Stimulated activated naive CD8-positive, alpha-beta T cell treated with anti-CD3 and anti-CD28 coated beads, Interleukin-15, Interleukin-2, amounts not matched to agents 100 ng/mL and 50 ng/mL, for 24 hours (primary cell): ENCODE measurements around the gene CAST.

ENCODE experiments used
- H3K27ac Mint-ChIP-seq: one replicate; pipeline ENCODE4 v1.8.0; 2021; ENCODE audit warnings: mild to moderate bottlenecking, mixed read lengths
- H3K27me3 Mint-ChIP-seq: one replicate; pipeline ENCODE4 v1.8.0; 2021; ENCODE audit warnings: mixed read lengths
- H3K36me3 Mint-ChIP-seq: one replicate; pipeline ENCODE4 v1.8.0; 2021; ENCODE audit warnings: low read depth, mixed read lengths
- H3K4me1 Mint-ChIP-seq: one replicate; pipeline ENCODE4 v1.8.0; 2021; ENCODE audit warnings: low read depth, mixed read lengths
- H3K4me3 Mint-ChIP-seq: one replicate; pipeline ENCODE4 v1.8.0; 2021; ENCODE audit warnings: mild to moderate bottlenecking, mixed read lengths
- H3K9me3 Mint-ChIP-seq: one replicate; pipeline ENCODE4 v1.8.0; 2021; ENCODE audit warnings: mixed read lengths

CAST gene

DNA sequence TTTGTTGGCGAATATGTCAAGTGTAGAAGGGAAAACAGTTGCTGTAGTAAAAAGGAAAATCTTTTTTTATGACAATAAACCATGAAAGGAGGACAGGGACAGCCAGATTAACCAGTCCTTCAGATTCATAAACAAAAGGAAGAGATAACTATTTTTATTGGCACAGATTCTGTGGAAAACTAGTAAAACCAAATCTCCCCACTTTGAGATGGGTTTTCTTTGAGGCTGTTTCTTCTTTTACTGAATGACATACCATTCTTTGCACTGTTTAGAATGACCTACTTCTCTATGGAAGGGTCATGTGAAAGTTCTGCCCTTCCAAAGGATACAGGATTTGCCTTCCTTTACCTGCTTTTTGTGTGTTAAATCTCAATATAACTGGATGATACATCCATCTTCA lies 13.7 kb downstream of the CAST start:
- Mint-ChIP-seq H3K4me1 (peaks cover 7% of the 10 kb centered on the region), H3K4me3 (no peak overlapping the region), H3K9me3 (no peaks in the 10 kb centered on the region), H3K27ac (no peak overlapping the region), H3K36me3 (peaks cover 46% of the 10 kb centered on the region), H3K27me3 (no peaks in the 10 kb centered on the region)

DNA sequence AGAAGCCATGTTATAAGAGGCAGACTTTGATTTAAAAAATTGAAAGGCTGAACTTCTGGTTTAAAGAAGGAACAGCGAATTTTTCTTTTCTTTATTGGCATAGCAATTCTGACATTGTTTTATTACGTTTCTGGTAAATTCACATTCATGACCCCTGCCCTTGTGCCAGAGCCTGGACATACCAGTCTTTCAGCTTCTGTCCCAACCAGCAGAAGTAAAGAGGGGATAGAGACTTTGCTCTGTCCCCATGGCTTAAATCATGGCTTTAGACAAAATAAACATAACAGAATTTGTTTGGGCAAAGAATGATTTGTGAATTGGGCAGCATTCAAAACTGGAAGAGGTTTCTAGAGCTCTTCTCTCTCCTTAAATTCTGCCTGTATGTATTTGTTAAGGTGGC lies 15.3 kb downstream of the CAST start:
- Mint-ChIP-seq H3K4me1 (peaks cover 9% of the 10 kb centered on the region), H3K9me3 (no peaks in the 10 kb centered on the region), H3K27me3 (no peaks in the 10 kb centered on the region), H3K36me3 (peaks cover 39% of the 10 kb centered on the region), H3K27ac (no peak overlapping the region), H3K4me3 (no peak overlapping the region)

DNA sequence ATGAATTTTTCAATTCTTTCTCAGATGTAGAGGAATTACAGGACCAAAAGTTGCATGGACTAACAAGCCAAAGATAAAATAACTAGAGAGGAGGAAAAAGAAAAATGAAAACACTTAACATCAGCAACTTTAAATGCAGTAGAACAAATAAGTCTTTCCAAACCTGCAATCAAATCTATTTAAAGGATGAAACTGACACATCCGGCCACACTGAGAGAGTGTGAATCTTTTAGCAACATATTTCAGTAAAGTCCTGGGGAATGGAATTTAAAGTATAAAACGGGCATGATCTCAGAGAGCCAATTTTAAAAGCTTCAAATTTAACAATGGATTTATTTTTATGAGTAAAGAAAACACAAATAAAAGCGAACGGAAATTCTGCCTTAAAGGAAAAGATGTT lies 17.1 kb downstream of the CAST start:
- Mint-ChIP-seq H3K4me1 (peaks cover 24% of the 10 kb centered on the region), H3K36me3 (peaks cover 39% of the 10 kb centered on the region), H3K27me3 (no peaks in the 10 kb centered on the region), H3K27ac (no peak overlapping the region), H3K4me3 (no peak overlapping the region), H3K9me3 (no peaks in the 10 kb centered on the region)

DNA sequence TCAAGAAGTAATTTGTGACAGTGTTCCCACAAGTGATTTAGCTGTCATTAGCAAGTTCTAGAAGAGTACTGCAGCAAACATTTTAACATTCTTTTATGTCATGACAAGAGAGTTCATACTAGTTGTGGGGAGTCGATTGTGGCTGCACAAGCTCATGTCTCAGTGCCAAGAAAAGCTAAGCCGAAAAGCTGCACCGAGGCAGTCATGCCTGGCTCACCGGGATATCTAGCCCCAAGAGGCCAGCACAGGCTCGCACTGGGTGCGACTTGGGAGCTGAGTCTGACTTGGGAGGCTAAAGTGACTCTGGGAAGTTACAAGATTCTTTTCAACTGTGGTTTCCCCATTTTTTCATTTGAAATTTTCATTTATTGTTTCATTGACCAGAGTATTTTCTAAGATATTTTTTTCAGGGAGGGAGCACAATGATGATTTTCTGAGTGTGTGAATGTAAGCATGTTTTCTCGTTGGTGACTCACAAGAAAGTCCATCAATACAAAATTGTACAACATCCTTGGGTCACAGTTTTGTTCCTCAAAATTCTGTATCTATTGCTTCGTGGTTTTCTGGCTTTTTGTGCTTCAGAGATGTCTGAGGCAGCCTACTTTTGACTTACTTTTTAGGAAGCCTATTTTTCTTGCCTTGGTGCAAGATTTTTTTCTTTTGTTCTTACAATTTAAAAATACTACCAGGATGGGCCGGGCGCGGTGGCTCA lies 18.7 kb downstream of the CAST start:
- Mint-ChIP-seq H3K9me3 (no peaks in the 10 kb centered on the region), H3K27me3 (no peaks in the 10 kb centered on the region), H3K27ac (no peak overlapping the region), H3K4me3 (no peak overlapping the region), H3K36me3 (peaks cover 37% of the 10 kb centered on the region), H3K4me1 (peaks cover 21% of the 10 kb centered on the region)

DNA sequence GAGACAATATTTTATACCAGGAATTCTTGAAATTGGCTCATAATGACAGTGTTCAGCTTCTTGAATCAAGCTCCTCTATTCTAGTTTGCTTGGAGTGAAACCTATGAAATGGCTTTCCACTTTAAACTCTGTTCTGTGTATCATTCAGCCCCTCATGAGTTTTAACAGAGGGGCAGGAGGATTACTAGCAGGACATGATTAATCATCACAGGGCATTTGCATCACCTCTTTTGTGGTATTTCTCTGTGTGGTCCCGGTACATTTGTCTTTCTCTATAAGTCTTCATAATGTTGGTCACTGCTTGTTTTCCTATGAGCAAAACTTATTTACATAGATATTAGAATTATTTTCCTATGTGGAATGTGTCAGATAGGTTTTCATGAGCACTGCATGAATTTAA lies 21.2 kb downstream of the CAST start:
- no peak overlapping the region for H3K27ac Mint-ChIP-seq
- peaks cover 38% of the 10 kb centered on the region for H3K4me1 Mint-ChIP-seq
- peaks cover 25% of the 10 kb centered on the region for H3K36me3 Mint-ChIP-seq
- H3K27me3 Mint-ChIP-seq = no peaks in the 10 kb centered on the region
- no peak overlapping the region for H3K4me3 Mint-ChIP-seq
- H3K9me3 Mint-ChIP-seq = no peaks in the 10 kb centered on the region

DNA sequence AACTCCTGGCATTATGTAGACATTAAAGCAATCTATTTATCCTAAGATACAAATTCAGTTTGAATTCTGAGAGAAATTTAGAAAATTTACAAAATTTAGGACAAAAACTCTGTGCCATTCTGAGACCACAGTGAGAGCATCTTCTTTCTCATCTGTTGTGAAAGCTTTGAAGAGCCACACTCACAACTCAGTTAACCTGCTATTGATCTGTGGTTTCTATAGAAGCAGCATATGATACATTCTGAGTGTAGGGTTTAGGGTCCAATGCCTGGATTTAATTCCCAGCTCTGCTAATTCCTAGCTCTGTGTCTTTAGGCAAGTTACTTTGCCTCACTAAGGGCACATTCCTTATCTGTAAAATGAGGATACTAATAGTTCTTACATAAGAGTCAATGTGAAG lies 21.6 kb downstream of the CAST start:
- no peaks in the 10 kb centered on the region for H3K27me3 Mint-ChIP-seq
- peaks cover 38% of the 10 kb centered on the region for H3K4me1 Mint-ChIP-seq
- no peaks in the 10 kb centered on the region for H3K9me3 Mint-ChIP-seq
- peaks cover 24% of the 10 kb centered on the region for H3K36me3 Mint-ChIP-seq
- no peak overlapping the region for H3K27ac Mint-ChIP-seq
- no peak overlapping the region for H3K4me3 Mint-ChIP-seq

DNA sequence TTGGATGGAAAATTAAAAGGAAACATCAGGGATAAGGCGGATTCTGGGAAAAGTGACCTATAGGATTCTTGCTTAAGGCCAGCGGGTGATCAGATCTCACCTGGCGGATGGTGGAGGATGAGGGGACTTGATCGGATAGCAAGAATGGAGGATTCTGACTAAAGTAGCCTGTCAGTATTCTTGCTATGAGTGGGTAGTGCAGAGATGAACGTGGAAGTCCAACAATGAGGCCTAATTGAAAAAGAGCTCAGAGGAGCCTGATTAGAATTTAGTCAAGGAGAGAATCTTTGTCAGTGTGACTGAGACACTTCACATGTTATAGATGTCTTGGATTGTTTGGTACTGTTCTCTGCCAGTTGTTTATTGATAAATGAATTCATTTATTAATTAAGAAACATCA lies 24.9 kb downstream of the CAST start:
- Mint-ChIP-seq H3K9me3 (no peaks in the 10 kb centered on the region), H3K4me3 (no peak overlapping the region), H3K4me1 (peaks cover 37% of the 10 kb centered on the region), H3K27me3 (no peaks in the 10 kb centered on the region), H3K36me3 (peaks cover 13% of the 10 kb centered on the region), H3K27ac (no peak overlapping the region)

DNA sequence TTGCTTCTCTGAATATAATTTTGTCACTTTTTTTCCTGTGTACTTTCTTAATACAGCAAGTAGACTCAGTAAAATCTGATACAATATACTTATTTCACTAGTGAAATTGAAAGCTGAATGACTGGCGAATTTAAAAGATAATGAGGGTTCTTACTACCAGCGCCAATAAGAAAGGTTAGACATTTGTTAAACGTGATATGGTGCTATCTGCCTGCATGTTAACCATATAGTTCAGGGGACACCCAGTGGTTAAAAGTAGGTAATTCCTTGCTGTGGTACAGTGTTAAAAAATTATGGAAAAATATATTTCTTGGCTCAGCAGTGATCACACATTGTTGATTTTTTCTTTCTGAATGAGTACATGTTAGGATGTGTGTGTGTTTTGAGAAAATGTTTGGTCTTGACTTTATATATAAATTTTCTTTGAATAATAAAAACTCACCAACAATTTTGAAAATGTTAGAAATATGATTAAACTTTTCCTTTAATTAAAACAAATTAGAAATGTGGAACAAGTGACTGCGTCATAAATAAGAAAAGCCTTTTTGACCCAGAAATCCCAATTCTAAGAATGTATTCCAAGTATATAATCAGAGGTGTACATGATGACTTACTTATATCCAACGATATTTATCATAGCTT lies 25.8 kb downstream of the CAST start:
- Mint-ChIP-seq H3K4me1 (peaks cover 28% of the 10 kb centered on the region), H3K9me3 (no peaks in the 10 kb centered on the region), H3K27ac (no peak overlapping the region), H3K4me3 (no peak overlapping the region), H3K27me3 (no peaks in the 10 kb centered on the region), H3K36me3 (peaks cover 13% of the 10 kb centered on the region)

DNA sequence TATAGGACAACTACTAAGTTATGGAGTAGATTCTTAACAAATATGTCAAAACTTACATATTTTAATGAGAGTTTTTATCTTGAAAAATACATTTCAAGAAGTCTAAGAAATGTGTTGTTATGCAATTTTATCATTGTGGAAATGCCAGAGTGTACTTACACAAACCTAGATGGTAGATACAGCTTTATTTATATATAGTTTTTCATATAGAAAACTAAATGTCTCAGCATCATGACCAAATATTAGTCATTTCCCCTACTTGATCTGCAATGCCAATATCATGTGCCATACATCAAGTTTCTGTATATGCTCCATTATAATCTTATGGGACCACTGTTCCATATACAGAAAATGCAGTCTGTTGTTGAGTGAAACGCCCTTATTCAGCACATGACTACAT lies 28.7 kb downstream of the CAST start:
- Mint-ChIP-seq H3K9me3 (no peaks in the 10 kb centered on the region), H3K4me1 (peaks cover 17% of the 10 kb centered on the region), H3K4me3 (no peak overlapping the region), H3K27ac (no peak overlapping the region), H3K27me3 (no peaks in the 10 kb centered on the region), H3K36me3 (peaks cover 11% of the 10 kb centered on the region)

DNA sequence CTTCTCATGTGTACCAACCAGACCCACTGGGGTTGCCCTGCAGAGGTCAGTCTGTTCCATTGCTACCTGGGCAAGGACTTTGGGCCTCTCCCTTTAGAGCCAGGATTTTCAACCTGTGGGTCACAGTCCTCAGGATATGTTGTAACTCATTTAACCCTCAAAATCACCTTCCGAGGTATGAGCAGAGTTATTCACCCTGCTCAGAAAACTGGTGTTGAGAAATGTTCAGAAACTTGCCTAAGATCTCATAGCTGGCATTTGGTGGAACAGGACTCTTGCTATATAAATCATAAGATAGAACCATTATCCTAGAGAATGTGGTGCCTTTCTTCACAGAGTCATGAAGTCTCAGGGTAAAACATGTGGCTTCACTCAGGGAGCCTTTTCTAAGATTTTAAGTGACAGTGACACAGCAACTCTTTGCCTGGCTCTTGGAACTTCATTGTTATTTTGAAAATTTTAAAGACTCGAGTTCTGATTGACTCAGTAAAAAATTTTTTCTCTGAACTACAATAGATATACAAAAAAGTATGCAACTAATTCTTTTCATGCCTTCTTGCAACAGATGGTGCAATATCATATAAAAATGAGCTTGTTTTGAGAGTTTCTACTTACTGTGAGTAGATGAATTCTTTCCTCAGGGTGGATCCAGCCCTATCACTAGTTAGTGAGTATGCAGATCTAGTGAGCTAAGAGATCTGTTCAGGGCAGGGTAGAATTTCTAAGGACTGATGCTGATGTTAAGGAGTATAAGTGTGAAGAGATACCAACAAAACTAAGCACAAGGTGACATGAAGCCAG lies 29.5 kb downstream of the CAST start:
- no peaks in the 10 kb centered on the region for H3K9me3 Mint-ChIP-seq
- peaks cover 9% of the 10 kb centered on the region for H3K4me1 Mint-ChIP-seq
- H3K27me3 Mint-ChIP-seq = no peaks in the 10 kb centered on the region
- H3K36me3 Mint-ChIP-seq = peaks cover 7% of the 10 kb centered on the region
- no peak overlapping the region for H3K4me3 Mint-ChIP-seq
- H3K27ac Mint-ChIP-seq = no peak overlapping the region

DNA sequence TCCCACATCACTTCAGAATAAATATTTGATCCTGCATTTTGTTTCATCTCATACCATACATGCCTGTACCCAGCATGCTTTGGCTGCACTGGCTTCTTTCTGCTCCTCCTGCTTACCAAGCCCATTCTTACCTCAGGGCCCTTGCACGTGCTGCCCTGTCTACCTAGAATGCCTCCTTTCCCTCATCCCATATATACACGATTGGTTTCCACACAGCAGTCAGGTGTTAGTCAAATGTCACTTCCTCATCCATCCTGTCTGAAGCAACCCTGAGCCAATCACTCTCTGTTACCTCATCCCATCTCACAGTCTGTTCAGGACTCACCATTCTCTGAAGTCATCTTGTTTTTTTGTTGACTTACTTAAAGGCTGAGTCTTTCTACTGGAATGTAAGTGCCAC lies 30.3 kb downstream of the CAST start:
- H3K27me3 Mint-ChIP-seq = no peaks in the 10 kb centered on the region
- H3K9me3 Mint-ChIP-seq = no peaks in the 10 kb centered on the region
- H3K36me3 Mint-ChIP-seq = peaks cover 11% of the 10 kb centered on the region
- H3K27ac Mint-ChIP-seq = no peak overlapping the region
- H3K4me3 Mint-ChIP-seq = no peak overlapping the region
- peaks cover 2% of the 10 kb centered on the region for H3K4me1 Mint-ChIP-seq

DNA sequence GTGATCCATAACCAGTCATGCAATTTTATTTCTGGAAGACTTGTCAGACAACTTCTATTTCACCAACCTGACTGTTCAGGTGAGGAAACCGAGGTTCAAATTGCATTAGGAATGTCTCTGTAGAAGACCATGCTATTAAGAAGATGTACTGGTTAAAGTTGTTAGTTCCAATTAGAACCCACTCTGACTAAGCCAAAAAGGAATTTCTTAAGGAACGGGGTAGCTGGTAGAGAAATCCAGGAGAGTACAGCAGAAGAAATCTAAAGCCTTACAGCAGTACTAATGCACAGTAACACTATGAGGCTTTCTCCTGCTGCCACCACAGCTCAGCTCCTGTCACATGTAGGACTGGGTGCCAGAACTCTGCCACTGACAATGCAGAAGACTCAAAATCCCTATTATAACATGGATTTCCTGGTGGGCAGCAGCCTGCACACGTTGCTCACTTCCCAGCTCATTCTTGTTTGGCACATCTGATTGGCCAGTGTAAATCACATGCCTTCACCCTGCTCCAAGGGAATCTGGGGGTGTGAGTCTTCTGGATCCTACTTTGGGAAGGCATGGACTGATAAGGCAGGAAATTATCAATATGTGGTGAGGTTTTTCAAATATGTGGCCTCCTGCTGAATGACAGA lies 37.1 kb downstream of the CAST start:
- peaks cover 39% of the 10 kb centered on the region for H3K4me1 Mint-ChIP-seq
- no peaks in the 10 kb centered on the region for H3K27me3 Mint-ChIP-seq
- H3K27ac Mint-ChIP-seq = no peak overlapping the region
- H3K36me3 Mint-ChIP-seq = peaks cover 9% of the 10 kb centered on the region
- no peak overlapping the region for H3K4me3 Mint-ChIP-seq
- H3K9me3 Mint-ChIP-seq = no peaks in the 10 kb centered on the region

DNA sequence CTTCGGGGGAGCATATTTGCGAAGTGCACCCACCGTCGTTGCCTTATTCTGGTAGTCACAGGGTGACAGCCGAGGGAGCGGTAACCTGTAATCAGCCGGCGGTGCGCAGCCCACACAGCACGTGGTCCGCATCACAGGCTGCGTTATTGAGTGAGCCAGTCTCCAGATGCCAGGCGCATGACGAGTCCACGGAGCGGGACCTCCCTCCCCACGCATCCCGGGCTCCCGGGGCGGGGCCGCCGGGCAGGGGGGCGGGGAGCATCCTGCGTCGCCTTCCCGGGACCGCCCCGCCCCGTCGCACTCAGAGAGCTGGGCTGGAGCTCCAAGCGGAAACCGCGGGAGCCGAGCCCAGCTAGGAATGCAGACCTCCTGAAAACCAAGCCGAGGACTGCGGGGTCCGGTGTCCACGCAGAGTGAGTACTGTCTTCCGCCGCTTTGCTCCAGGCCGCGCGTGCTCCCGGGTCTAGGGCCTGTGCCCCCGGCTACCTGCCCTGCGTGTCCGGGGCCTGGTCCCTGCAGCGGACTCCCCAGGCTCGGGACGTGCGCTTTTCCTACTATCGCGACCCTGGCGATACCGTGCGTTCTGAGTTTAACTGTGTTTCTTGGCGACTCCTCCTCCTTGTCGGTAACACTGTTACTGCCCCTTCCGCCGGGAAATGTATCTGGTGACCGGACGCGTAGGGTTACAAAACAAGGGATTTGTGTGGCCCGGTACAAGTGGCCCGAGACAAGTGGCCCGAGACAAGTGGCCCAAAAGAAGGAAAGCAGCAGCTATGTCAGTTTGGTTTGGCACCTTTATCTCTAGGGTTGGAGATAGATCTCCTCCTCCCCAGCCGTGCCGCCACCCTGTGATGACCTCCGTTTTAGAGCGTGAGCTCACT lies 40.6 kb downstream of the CAST start:
- H3K36me3 Mint-ChIP-seq = peaks cover 4% of the 10 kb centered on the region
- peak overlapping the region; percentile 85 for H3K4me3 Mint-ChIP-seq
- H3K4me1 Mint-ChIP-seq = peaks cover 58% of the 10 kb centered on the region
- peak overlapping the region; percentile 93 for H3K27ac Mint-ChIP-seq
- no peaks in the 10 kb centered on the region for H3K27me3 Mint-ChIP-seq
- H3K9me3 Mint-ChIP-seq = no peaks in the 10 kb centered on the region

DNA sequence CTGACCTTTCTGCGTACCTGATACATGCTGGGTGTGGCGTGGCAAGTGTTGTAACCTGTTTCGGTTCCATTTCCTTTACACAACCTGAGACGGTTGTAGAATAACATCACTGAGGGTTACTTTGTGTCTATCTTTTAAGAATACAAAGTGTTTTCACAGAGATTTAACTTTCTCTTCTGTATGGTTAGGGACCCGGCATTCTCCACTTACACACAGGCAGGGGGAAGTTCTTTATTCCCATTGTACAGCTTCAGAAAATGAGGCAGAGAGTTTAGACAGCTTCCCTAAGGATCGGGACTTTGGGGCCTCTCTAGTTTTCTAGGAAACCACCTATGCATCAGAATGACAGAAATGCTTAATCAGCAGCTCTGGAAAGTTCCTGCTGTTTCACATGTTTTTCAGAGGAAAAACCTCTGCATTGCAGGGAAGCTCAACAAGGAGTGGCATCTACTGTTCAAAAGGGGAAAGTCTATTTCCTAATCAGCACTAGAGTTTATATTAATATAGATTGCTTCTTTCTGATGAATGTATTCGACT lies 41.3 kb downstream of the CAST start:
- peak overlapping the region; percentile 85 for H3K4me3 Mint-ChIP-seq
- H3K9me3 Mint-ChIP-seq = no peaks in the 10 kb centered on the region
- peaks cover 59% of the 10 kb centered on the region for H3K4me1 Mint-ChIP-seq
- H3K36me3 Mint-ChIP-seq = peaks cover 3% of the 10 kb centered on the region
- peak overlapping the region; percentile 93 for H3K27ac Mint-ChIP-seq
- no peaks in the 10 kb centered on the region for H3K27me3 Mint-ChIP-seq
